Left lung (tissue), 10 donors: ENCODE data around the gene SFXN5. TPM values are rescaled to one million over a fixed set of nuclear protein-coding genes. Genes with fewer than 3 reads are reported as not detected.

Experiments used
- ATAC-seq: fragments of 200-7000 bp; cut with Tn5 transposase; one replicate; pipeline ENCODE4 v1.9.1; 2020; ENCODE audit warnings: moderate library complexity
- DNase-seq, 4 donors: peaks; one replicate each; pipeline ENCODE4 v3.0.0-alpha.2; 2013 to 2020
- H3K27ac ChIP-seq, 2 donors: fragments of 200-600 bp; sonication (generic) in 1 of 2; one replicate each; pipeline versions ENCODE4 v1.5.0 to v1.8.0; 2020 to 2021
- H3K27me3 ChIP-seq, 2 donors: fragments of 200-600 bp; sonication (generic) in 1 of 2; one replicate each; pipeline versions ENCODE4 v1.5.0 to v1.8.0; 2020 to 2021
- H3K36me3 ChIP-seq, 2 donors: fragments of 200-600 bp; sonication (generic) in 1 of 2; one replicate each; pipeline versions ENCODE4 v1.5.0 to v1.8.0; 2020 to 2021
- H3K4me1 ChIP-seq, 2 donors: fragments of 200-600 bp; one replicate each; pipeline ENCODE4 v1.8.0; 2021
- H3K4me3 ChIP-seq, 2 donors: fragments of 200-600 bp; sonication (generic) in 1 of 2; one replicate each; pipeline versions ENCODE4 v1.5.0 to v1.8.0; 2020 to 2021; ENCODE audit warnings: mild to moderate bottlenecking in 1 of 2
- H3K9me3 ChIP-seq, 2 donors: fragments of 200-600 bp; sonication (generic) in 1 of 2; one replicate each; pipeline versions ENCODE4 v1.5.0 to v1.8.0; 2020 to 2021
- CTCF ChIP-seq, 2 donors: fragments of 200-600 bp; sonication (generic) in 1 of 2; IDR thresholded peaks; one replicate each; pipeline versions ENCODE4 v1.5.0 to v1.8.0; 2021; ENCODE audit warnings: antibody characterized with exemption in 2 of 2
- intact Hi-C, 2 donors: fragments of 100-400 bp; cut with DNase I; formaldehyde crosslinking; loops; one replicate each; pipeline versions ENCODE4 v1.11.2 to v1.14.2; 2022
- polyA plus RNA-seq, 6 donors: library from polyadenylated mRNA; unstranded; fragments of 120-200 nt; gene quantifications; one replicate each; pipeline ENCODE4 v1.2.1, GENCODE V29; 2013; ENCODE audit not compliant: insufficient read length in 6 of 6
- total RNA-seq, 2 donors: library from RNA; stranded (reverse); fragmentation: NEBNext Ultra II Directional; extraction: Animal tissue kit (Norgen Biotek cat#: 25700); gene quantifications; one replicate each; pipeline ENCODE4 v1.2.1, GENCODE V29; 2021
- donor health status: DM: no; HTN: yes; CAD: no.
- donor health status: DM: no; HTN: no; CAD: no.

The SFXN5 gene
- total and polyA plus RNA-seq, 8 donors: 14.5 to 21.1 (median 15.8) TPM

GRCh38 chr2:73081181-73081671 lies 9.7 kb upstream of the SFXN5 start:
- no peak for TF ChIP-seq CTCF (IDR thresholded peaks at IDR 0.05)
- ATAC-seq (no peak), DNase-seq (no peak)
- Histone ChIP-seq H3K27me3 (no peaks in the 10 kb centered on the region), H3K27ac (no peak overlapping the region), H3K9me3 (no peaks in the 10 kb centered on the region), H3K4me1 (no peaks in the 10 kb centered on the region), H3K36me3 (peaks cover 0 to 20% of the 10 kb centered on the region in 2 donors), H3K4me3 (no peak overlapping the region)
- intact Hi-C loops: loop anchor here in 1 of 2 donors (5.0 kb wide), 1 partner anchor 76 kb away; no protein-coding TSS in a partner anchor

GRCh38 chr2:73080321-73081131 lies 9.0 kb upstream of the SFXN5 start:
- no peak overlapping the region for H3K27ac ChIP-seq
- H3K27me3 ChIP-seq: no peaks in the 10 kb centered on the region
- no peaks in the 10 kb centered on the region for H3K9me3 ChIP-seq
- H3K4me3 ChIP-seq: no peak overlapping the region
- ATAC-seq (no peak), DNase-seq (no peak)
- no peak for TF ChIP-seq CTCF (IDR thresholded peaks at IDR 0.05)
- H3K4me1 ChIP-seq: no peaks in the 10 kb centered on the region
- intact Hi-C loops: loop anchor here in 1 of 2 donors (5.0 kb wide), 1 partner anchor 77 kb away; no protein-coding TSS in a partner anchor
- H3K36me3 ChIP-seq: peaks cover 0 to 25% of the 10 kb centered on the region in 2 donors

GRCh38 chr2:73079636-73080035 lies 8.1 kb upstream of the SFXN5 start:
- Histone ChIP-seq H3K27ac (no peak overlapping the region), H3K9me3 (no peaks in the 10 kb centered on the region), H3K4me3 (no peak overlapping the region), H3K4me1 (no peaks in the 10 kb centered on the region), H3K36me3 (peaks cover 0 to 31% of the 10 kb centered on the region in 2 donors), H3K27me3 (no peaks in the 10 kb centered on the region)
- TF ChIP-seq CTCF (IDR thresholded peaks at IDR 0.05): no peak
- intact Hi-C loops: loop anchor here in 1 of 2 donors (5.0 kb wide), 1 partner anchor 78 kb away; no protein-coding TSS in a partner anchor
- no peak for DNase-seq
- ATAC-seq: no peak

GRCh38 chr2:73078457-73079411 lies 7.2 kb upstream of the SFXN5 start:
- intact Hi-C loops: no loop called here
- peaks cover 0 to 31% of the 10 kb centered on the region in 2 donors for H3K36me3 ChIP-seq
- ATAC-seq (no peak), DNase-seq (no peak)
- no peaks in the 10 kb centered on the region for H3K27me3 ChIP-seq
- TF ChIP-seq CTCF (IDR thresholded peaks at IDR 0.05): no peak
- H3K27ac ChIP-seq: no peak overlapping the region
- no peaks in the 10 kb centered on the region for H3K4me1 ChIP-seq
- no peaks in the 10 kb centered on the region for H3K9me3 ChIP-seq
- no peak overlapping the region for H3K4me3 ChIP-seq
